Vagina (tissue), 2 donors: ENCODE measurements around the gene ENTPD1. TPM values are rescaled to one million over a fixed set of nuclear protein-coding genes. Genes with fewer than 3 reads are reported as not detected.

Experiments used
- DNase-seq, 2 donors: peaks; one replicate each; pipeline ENCODE4 v3.0.0-alpha.2; 2017; ENCODE audit errors: extremely low spot score in 2 of 2
- H3K27ac ChIP-seq: fragments of 200-600 bp; sonication (generic); one replicate; pipeline ENCODE4 v1.5.1; 2019
- H3K27me3 ChIP-seq: fragments of 200-600 bp; sonication (generic); one replicate; pipeline ENCODE4 v1.5.1; 2019
- H3K36me3 ChIP-seq, 2 donors: fragments of 200-600 bp; sonication (generic); one replicate each; pipeline ENCODE4 v1.5.1; 2017 to 2019
- H3K4me1 ChIP-seq: fragments of 200-600 bp; sonication (generic); one replicate; pipeline ENCODE4 v1.5.1; 2019
- H3K4me3 ChIP-seq, 2 donors: fragments of 200-600 bp; sonication (generic); 1 replicate in 1 of 2; 2 replicates in 1 of 2; pipeline ENCODE4 v1.5.1; 2016 to 2019
- H3K9me3 ChIP-seq: fragments of 200-600 bp; sonication (generic); one replicate; pipeline ENCODE4 v1.5.1; 2019
- CTCF ChIP-seq, 3 experiments: fragments of 450-650 bp in 2 of 3; fragments of 200-600 bp in 1 of 3; sonication (generic) in 1 of 3; IDR thresholded peaks; one replicate each; pipeline ENCODE4 v1.5.1; 2017 to 2019; ENCODE audit warnings: antibody characterized with exemption in 3 of 3, mild to moderate bottlenecking in 2 of 3, moderate library complexity in 2 of 3
- POLR2A ChIP-seq, 2 donors: fragments of 450-650 bp; IDR thresholded peaks; one replicate each; pipeline ENCODE4 v1.6.1; 2017; ENCODE audit warnings: antibody characterized with exemption in 2 of 2, mild to moderate bottlenecking in 2 of 2, moderate library complexity in 2 of 2
- POLR2AphosphoS5 ChIP-seq, 2 donors: sonication (generic); formaldehyde crosslinking; IDR thresholded peaks; one replicate each; pipeline ENCODE4 v1.9.0; 2017; ENCODE audit warnings: antibody characterized with exemption in 2 of 2, mild to moderate bottlenecking in 2 of 2, low read depth in 1 of 2; ENCODE audit not compliant: insufficient read depth in 1 of 2
- intact Hi-C: fragments of 100-400 bp; cut with DNase I; formaldehyde crosslinking; loops from one replicate; pipeline ENCODE4 v1.15.1; 2023
- total RNA-seq: library from RNA; depleted of rRNA; stranded (reverse); fragments of >200 nt; gene quantifications from one replicate; pipeline ENCODE4 v1.2.3, GENCODE V29; 2016

Gene ENTPD1
- total RNA-seq, 1 donor from 2014 or later: 17.7 TPM

GRCh38 chr10:95748349-95748748, 7.6 kb upstream of the ENTPD1 start:
- Histone ChIP-seq H3K36me3 (no peaks in the 10 kb centered on the region), H3K27ac (no peak overlapping the region), H3K9me3 (no peaks in the 10 kb centered on the region), H3K4me3 (no peak overlapping the region), H3K4me1 (no peaks in the 10 kb centered on the region), H3K27me3 (no peaks in the 10 kb centered on the region)
- no peak for DNase-seq
- TF ChIP-seq POLR2AphosphoS5 (IDR thresholded peaks at IDR 0.05; ENCODE audit: insufficient read depth in 1 of 2, low read depth in 1 of 2) (no peak), CTCF (IDR thresholded peaks at IDR 0.05) (no peak), POLR2A (IDR thresholded peaks at IDR 0.05) (no peak)
- intact Hi-C loops: loop anchor here (10.0 kb wide), 1 partner anchor 76 kb away; no protein-coding TSS in a partner anchor

GRCh38 chr10:95755511-95756004, 405 bp upstream of the ENTPD1 start:
- Histone ChIP-seq H3K9me3 (no peaks in the 10 kb centered on the region), H3K27me3 (no peaks in the 10 kb centered on the region), H3K4me1 (peaks cover 21% of the 10 kb centered on the region), H3K4me3 (peak overlapping the region; percentile 40 to 48), H3K27ac (peak overlapping the region; percentile 86), H3K36me3 (no peaks in the 10 kb centered on the region)
- no peak for DNase-seq
- TF ChIP-seq CTCF (IDR thresholded peaks at IDR 0.05) (no peak), POLR2A (IDR thresholded peaks at IDR 0.05) (peak in 1 of 2 donors; percentile 21), POLR2AphosphoS5 (IDR thresholded peaks at IDR 0.05; ENCODE audit: insufficient read depth in 1 of 2, low read depth in 1 of 2) (peak in 1 of 2 donors; percentile 16)
- intact Hi-C loops: no loop called here

GRCh38 chr10:95756809-95757684, 1.1 kb downstream of the ENTPD1 start:
- Histone ChIP-seq H3K36me3 (no peaks in the 10 kb centered on the region), H3K27ac (peak overlapping the region; percentile 86), H3K4me3 (peak overlapping the region; percentile 40 to 48), H3K4me1 (peaks cover 21% of the 10 kb centered on the region), H3K27me3 (no peaks in the 10 kb centered on the region), H3K9me3 (no peaks in the 10 kb centered on the region)
- no peak for DNase-seq
- intact Hi-C loops: no loop called here
- no peak for TF ChIP-seq POLR2A (IDR thresholded peaks at IDR 0.05)
- no peak for TF ChIP-seq POLR2AphosphoS5 (IDR thresholded peaks at IDR 0.05; ENCODE audit: insufficient read depth in 1 of 2, low read depth in 1 of 2)
- TF ChIP-seq CTCF (IDR thresholded peaks at IDR 0.05): no peak

GRCh38 chr10:95758351-95759025, 2.5 kb downstream of the ENTPD1 start:
- TF ChIP-seq CTCF (IDR thresholded peaks at IDR 0.05) (no peak), POLR2AphosphoS5 (IDR thresholded peaks at IDR 0.05; ENCODE audit: insufficient read depth in 1 of 2, low read depth in 1 of 2) (no peak), POLR2A (IDR thresholded peaks at IDR 0.05) (no peak)
- Histone ChIP-seq H3K36me3 (no peaks in the 10 kb centered on the region), H3K4me3 (peak overlapping the region; percentile 18 to 48), H3K27ac (peak overlapping the region; percentile 86), H3K9me3 (no peaks in the 10 kb centered on the region), H3K4me1 (peaks cover 21% of the 10 kb centered on the region), H3K27me3 (no peaks in the 10 kb centered on the region)
- intact Hi-C loops: no loop called here
- DNase-seq: no peak
